Activated CD8-positive, alpha-beta memory T cell treated with anti-CD3 and anti-CD28 coated beads for 36 hours (primary cell): Measurements from ENCODE around the gene ARHGAP27. TPM values are rescaled to one million over a fixed set of nuclear protein-coding genes. Genes with fewer than 3 reads are reported as not detected.
"Not testable (repeated sequence)": the region's sequence is repeated elsewhere in the genome, so short reads cannot be mapped to it uniquely, and the experiment has no call there.

Experiments used
- CTCF ChIA-PET: fragments of 350-600 bp; sonication (Branson Sonifier 250); formaldehyde crosslinking; loops from one replicate; lab custom pipeline; 2021; ENCODE audit warnings: antibody characterized with exemption; lab: Charles Lee
- POLR2A ChIA-PET: fragments of 350-600 bp; sonication (Branson Sonifier 250); formaldehyde crosslinking; loops from one replicate; lab custom pipeline; 2021; ENCODE audit warnings: antibody characterized with exemption; lab: Charles Lee
- total RNA-seq, 2 experiments: library from RNA; stranded (reverse); gene quantifications; one replicate each; pipeline ENCODE4 v1.2.3, GENCODE V29; 2021

The ARHGAP27 gene
- total RNA-seq, 2 experiments from 2014 or later = 35.9 to 41.3 TPM

GRCh38 chr17:45357364-45357997 lies 75.2 kb downstream of the ARHGAP27 start:
- ChIA-PET CTCF (interaction anchor here (0.7 to 1.3 kb wide), 4 partner anchors 41 to 538 kb away, joined by 3 to 5 read pairs (median 3); no protein-coding TSS in a partner anchor), POLR2A (interaction anchor here (1.0 to 1.1 kb wide), 2 partner anchors 40 to 45 kb away, joined by 5 to 6 read pairs; partner anchors contain the start of gene MAP3K14)

DNA sequence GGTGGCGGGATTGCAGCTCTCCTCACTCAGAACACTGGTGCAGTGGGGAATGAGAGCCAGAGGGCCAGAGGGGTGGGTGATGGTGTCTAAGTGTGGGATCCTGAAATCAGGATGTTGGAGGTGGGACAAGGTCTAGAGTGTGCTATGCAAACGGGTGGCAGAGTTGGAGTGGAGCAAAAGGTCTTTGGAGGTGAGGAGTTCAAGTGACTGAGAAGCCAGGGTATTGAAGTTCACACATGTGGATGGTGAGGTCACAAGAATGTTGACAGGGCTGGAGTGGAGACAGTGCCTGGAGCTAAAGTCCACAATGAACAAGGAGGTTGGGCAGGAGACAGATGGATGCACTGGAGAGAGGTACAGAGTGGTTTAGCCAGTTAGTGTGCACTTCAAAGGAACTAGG lies 77.6 kb downstream of the ARHGAP27 start:
- ChIA-PET CTCF (no interaction called here), POLR2A (interaction anchor here (1.2 kb wide), 1 partner anchor 38 kb away, joined by 3 read pairs; the partner anchor contains the start of gene MAP3K14)

DNA sequence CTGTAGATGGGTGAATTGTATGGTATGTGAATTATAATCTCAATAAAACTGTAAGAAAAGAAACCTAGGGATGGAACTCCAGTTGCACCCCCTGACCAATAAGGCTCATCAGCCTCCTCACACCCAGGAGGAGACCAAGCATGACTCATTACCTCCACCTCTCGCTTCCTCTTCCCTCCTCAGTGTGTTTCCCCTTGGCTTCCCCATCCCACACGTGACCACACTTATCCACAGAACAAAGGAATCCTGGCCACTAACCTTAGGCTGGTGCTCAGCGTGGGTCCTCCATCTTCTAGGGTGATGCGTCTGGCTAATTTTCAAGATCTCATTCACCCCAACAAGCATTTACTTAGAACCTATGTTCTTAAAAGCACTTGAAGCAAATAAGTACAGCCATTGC lies 79.6 kb downstream of the ARHGAP27 start:
- ChIA-PET POLR2A (interaction anchor here (0.7 kb wide), 1 partner anchor 42 kb away, joined by 4 read pairs; no protein-coding TSS in a partner anchor), CTCF (no interaction called here)

- POLR2A ChIA-PET = no interaction called here
- CTCF ChIA-PET = interaction anchor here (0.8 kb wide), 1 partner anchor 75 kb away, joined by 3 read pairs; no protein-coding TSS in a partner anchor
These were observed 80.8 kb downstream of the ARHGAP27 start for GRCh38 chr17:45351831-45352230.

DNA sequence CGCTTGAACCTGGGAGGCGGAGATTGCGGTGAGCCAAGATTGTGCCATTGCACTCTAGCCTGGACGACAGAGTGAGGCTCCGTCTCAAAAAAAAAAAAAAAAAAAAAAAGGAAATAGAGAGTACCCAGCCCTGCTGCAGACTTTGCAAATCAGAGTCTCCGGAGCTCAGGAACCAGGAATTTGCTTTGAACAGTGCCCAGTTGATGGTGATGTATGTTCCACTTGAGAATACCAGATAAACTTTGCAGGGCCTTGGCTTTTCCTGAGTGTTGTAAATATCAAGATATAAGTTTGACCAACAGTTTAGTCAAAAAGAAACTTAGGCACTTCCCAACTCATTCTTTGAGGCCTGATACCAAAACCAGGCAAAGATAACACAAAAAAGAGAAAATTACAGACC lies 85.2 kb downstream of the ARHGAP27 start:
- POLR2A ChIA-PET = no interaction called here
- CTCF ChIA-PET = no interaction called here

DNA sequence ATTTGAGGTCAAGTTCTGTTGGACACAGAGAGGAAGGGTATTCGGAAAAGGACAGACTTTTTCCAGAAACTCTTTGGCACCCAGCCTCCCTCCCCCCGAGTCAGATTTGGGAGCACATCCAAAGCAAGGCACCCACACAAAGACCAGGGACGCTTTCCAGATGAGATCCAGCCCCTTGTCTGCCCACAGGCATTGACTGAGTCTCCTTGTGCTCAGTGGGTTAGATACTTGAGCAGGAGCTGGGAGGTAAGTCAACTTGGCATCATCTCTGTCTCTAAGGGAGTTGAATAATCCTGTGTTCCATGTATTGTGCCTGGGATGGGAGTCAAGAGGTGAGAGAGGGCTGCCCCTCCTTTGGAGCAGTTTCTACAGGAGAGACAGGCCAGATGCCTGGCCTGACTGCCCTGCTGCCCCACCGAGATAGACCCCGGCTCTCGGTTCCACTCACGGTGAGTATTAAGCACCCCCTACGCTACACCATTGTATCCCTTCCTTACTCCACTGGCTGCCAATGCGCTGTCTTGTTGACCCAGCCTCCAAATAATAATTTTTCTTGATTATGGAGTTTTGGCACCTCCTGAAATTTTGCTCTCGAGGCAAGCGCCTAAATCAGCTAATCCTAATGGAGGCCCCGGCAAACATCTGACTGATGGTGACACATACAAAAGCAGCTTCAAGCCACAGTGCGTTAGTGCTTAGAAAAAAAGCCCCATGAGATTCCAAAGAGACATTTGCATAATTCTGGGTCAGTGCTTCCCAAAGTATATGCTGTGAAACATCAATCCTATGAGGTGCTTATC lies 86.3 kb downstream of the ARHGAP27 start:
- POLR2A ChIA-PET = no interaction called here
- CTCF ChIA-PET = interaction anchor here (1.3 kb wide), 1 partner anchor 54 kb away, joined by 3 read pairs; no protein-coding TSS in a partner anchor

DNA sequence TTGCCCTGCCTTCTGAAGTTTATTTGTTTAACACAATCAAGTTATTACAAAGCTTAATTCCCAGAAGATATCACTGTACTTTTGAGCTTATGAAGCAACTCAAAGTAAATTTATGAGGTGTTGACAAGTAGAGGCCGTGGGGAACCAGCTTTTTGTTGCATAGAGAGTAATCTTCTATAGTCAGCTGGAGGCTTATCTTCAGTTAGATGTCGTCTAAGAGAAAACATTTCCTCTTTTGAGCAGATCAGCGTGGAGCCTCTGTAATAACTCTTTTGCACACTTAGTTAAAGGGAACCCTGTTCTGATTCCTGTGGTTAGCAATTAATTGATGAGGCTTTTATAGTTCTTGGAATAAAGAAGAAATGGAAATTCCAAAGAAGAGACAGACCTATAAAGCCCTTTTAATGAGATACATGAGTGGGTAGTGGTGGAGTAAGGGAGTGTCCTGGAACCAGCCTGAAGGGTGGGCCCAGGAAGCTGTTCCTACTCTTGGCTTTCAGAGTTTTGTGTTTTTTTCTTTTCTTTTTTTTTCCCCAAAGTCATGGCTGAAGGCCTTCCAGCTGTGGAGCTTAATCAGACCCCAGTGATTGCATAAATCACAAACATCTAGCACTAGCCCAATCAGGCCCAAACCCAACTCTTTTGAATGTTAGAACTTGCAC lies 87.0 kb downstream of the ARHGAP27 start:
- CTCF ChIA-PET = interaction anchor here (1.3 kb wide), 1 partner anchor 53 kb away, joined by 3 read pairs; no protein-coding TSS in a partner anchor
- POLR2A ChIA-PET = no interaction called here

GRCh38 chr17:45345246-45345553 lies 87.5 kb downstream of the ARHGAP27 start:
- ChIA-PET CTCF (interaction anchor here (1.3 kb wide), 1 partner anchor 53 kb away, joined by 3 read pairs; no protein-coding TSS in a partner anchor), POLR2A (no interaction called here)

DNA sequence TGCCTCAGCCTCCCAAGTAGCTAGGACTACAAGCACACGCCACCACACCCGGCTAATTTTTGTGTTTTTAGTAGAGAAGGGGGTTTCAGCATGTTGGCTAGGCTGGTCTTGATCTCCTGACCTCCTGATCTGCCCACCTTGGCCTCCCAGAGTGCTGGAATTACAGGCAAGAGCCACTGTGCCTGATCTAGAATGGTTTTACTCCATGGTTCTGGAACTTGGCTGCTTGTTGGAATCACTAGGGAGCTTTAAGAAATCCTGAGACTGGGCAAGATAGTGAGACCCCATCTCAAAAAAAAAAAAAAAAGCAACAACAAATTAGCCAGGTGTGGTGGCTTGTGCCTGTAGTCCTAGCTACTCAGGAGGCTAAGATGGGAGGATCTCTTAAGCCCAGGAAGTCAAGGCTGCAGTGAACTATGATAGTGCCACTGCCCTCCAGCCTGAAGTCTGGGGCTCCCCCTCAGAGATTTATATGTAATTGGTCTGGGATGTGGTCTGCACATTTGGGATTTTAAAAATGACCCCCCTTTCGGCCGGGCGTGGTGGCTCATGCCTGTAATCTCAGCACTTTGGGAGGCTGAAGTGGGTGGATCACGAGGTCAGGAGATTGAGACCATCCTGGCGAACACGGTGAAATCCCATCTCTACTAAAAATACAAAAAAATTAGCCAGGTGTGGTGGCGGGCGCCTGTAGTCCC lies 88.6 kb downstream of the ARHGAP27 start:
- POLR2A ChIA-PET = not testable (repeated sequence)
- CTCF ChIA-PET = interaction anchor here (0.6 to 1.2 kb wide), 2 partner anchors 28 to 123 kb away, joined by 3 to 4 read pairs; no protein-coding TSS in a partner anchor

Other genes starting within 250 kb of the ARHGAP27 start
- gene FMNL1, start 211.0 kb downstream of the ARHGAP27 start, total RNA-seq = 100 to 1,000 TPM; 233 to 243 TPM
- under 1 TPM; 0.25 TPM for gene SPATA32, start 170.8 kb downstream of the ARHGAP27 start, total RNA-seq
- 10 to 100 TPM; 47.5 to 51.6 TPM for gene MAP3K14, start 115.8 kb downstream of the ARHGAP27 start, total RNA-seq
- gene PLEKHM1, start 57.9 kb upstream of the ARHGAP27 start, total RNA-seq = 10 to 100 TPM; 25.7 to 26.3 TPM